ENCODE measurements around the gene GPR87. TPM values are rescaled to one million over a fixed set of nuclear protein-coding genes. Genes with fewer than 3 reads are reported as not detected.

The GPR87 gene
- total RNA-seq, 1 experiment from 2014 or later, result 1.2 TPM

GRCh38 chr3:151276687-151277042, 40.0 kb downstream of the GPR87 start:
- DNase-seq, result no peak
- no peaks in the 10 kb centered on the region for H3K9me3 Mint-ChIP-seq (ENCODE audit: low read depth, unreplicated experiment)
- H3K4me3 Mint-ChIP-seq (ENCODE audit: low read depth, unreplicated experiment), result no peak overlapping the region
- TF ChIP-seq CTCF (IDR thresholded peaks at IDR 0.05; ENCODE audit: unreplicated experiment), result no peak
- no TSS peak for BruUV-seq (replicated peaks)
- no peaks in the 10 kb centered on the region for H3K36me3 Mint-ChIP-seq (ENCODE audit: insufficient read depth, unreplicated experiment)
- no peak overlapping the region for H3K27ac Mint-ChIP-seq (ENCODE audit: unreplicated experiment)
- no peaks in the 10 kb centered on the region for H3K27me3 Mint-ChIP-seq (ENCODE audit: unreplicated experiment)
- intact Hi-C loops (cut with micrococcal nuclease; ENCODE audit: unreplicated experiment), result no loop called here
- no peaks in the 10 kb centered on the region for H3K4me1 Mint-ChIP-seq (ENCODE audit: low read depth, unreplicated experiment)
- CTCF ChIA-PET, result interaction anchor here (1.3 kb wide), 1 partner anchor 79 kb away, joined by 3 read pairs; no protein-coding TSS in a partner anchor

GRCh38 chr3:151276038-151276686, 40.5 kb downstream of the GPR87 start:
- CTCF ChIA-PET, result interaction anchor here (1.3 kb wide), 1 partner anchor 78 kb away, joined by 3 read pairs; no protein-coding TSS in a partner anchor
- Mint-ChIP-seq H3K27ac (ENCODE audit: unreplicated experiment) (no peak overlapping the region), H3K4me3 (ENCODE audit: low read depth, unreplicated experiment) (no peak overlapping the region), H3K4me1 (ENCODE audit: low read depth, unreplicated experiment) (no peaks in the 10 kb centered on the region), H3K36me3 (ENCODE audit: insufficient read depth, unreplicated experiment) (no peaks in the 10 kb centered on the region), H3K9me3 (ENCODE audit: low read depth, unreplicated experiment) (no peaks in the 10 kb centered on the region), H3K27me3 (ENCODE audit: unreplicated experiment) (no peaks in the 10 kb centered on the region)
- no TSS peak for BruUV-seq (replicated peaks)
- no peak for DNase-seq
- intact Hi-C loops (cut with micrococcal nuclease; ENCODE audit: unreplicated experiment), result no loop called here
- TF ChIP-seq CTCF (IDR thresholded peaks at IDR 0.05; ENCODE audit: unreplicated experiment), result no peak

GRCh38 chr3:151275091-151275490, 41.5 kb downstream of the GPR87 start:
- DNase-seq, result no peak
- intact Hi-C loops (cut with micrococcal nuclease; ENCODE audit: unreplicated experiment), result no loop called here
- Mint-ChIP-seq H3K27me3 (ENCODE audit: unreplicated experiment) (no peaks in the 10 kb centered on the region), H3K36me3 (ENCODE audit: insufficient read depth, unreplicated experiment) (no peaks in the 10 kb centered on the region), H3K4me1 (ENCODE audit: low read depth, unreplicated experiment) (no peaks in the 10 kb centered on the region), H3K27ac (ENCODE audit: unreplicated experiment) (no peak overlapping the region), H3K4me3 (ENCODE audit: low read depth, unreplicated experiment) (no peak overlapping the region), H3K9me3 (ENCODE audit: low read depth, unreplicated experiment) (no peaks in the 10 kb centered on the region)
- TF ChIP-seq CTCF (IDR thresholded peaks at IDR 0.05; ENCODE audit: unreplicated experiment), result no peak
- BruUV-seq (replicated peaks), result no TSS peak
- CTCF ChIA-PET, result interaction anchor here (1.3 kb wide), 1 partner anchor 77 kb away, joined by 3 read pairs; no protein-coding TSS in a partner anchor

GRCh38 chr3:151269631-151270030, 47.0 kb downstream of the GPR87 start:
- H3K9me3 Mint-ChIP-seq (ENCODE audit: low read depth, unreplicated experiment), result no peaks in the 10 kb centered on the region
- TF ChIP-seq CTCF (IDR thresholded peaks at IDR 0.05; ENCODE audit: unreplicated experiment), result no peak
- H3K36me3 Mint-ChIP-seq (ENCODE audit: insufficient read depth, unreplicated experiment), result no peaks in the 10 kb centered on the region
- no peaks in the 10 kb centered on the region for H3K27me3 Mint-ChIP-seq (ENCODE audit: unreplicated experiment)
- CTCF ChIA-PET, result no interaction called here
- no TSS peak for BruUV-seq (replicated peaks)
- H3K27ac Mint-ChIP-seq (ENCODE audit: unreplicated experiment), result no peak overlapping the region
- no peak overlapping the region for H3K4me3 Mint-ChIP-seq (ENCODE audit: low read depth, unreplicated experiment)
- H3K4me1 Mint-ChIP-seq (ENCODE audit: low read depth, unreplicated experiment), result no peaks in the 10 kb centered on the region
- no peak for DNase-seq
- intact Hi-C loops (cut with micrococcal nuclease; ENCODE audit: unreplicated experiment), result no loop called here
